HEK293 (cell line): Measurements from ENCODE around the gene TSPYL4.

Source experiments
- CTCF ChIA-PET: fragments of 350-600 bp; formaldehyde crosslinking; extraction: SDS; loops from one replicate; lab custom pipeline; 2021; ENCODE audit warnings: antibody characterized with exemption; lab: Yijun Ruan, JAX
- POLR2A ChIA-PET: fragments of 300-600 bp; formaldehyde crosslinking; extraction: SDS; loops from one replicate; lab custom pipeline; 2020; ENCODE audit warnings: antibody characterized with exemption, inconsistent platforms; lab: Yijun Ruan, JAX
- H3K27ac ChIP-seq: fragments of 200-500 bp; sonication (Bioruptor generic); 2 replicates; pipeline ENCODE4 v1.5.1; 2014; ENCODE audit warnings: low read depth, low read length, control low read depth, inconsistent platforms; ENCODE audit errors: extremely low read depth
- H3K36me3 ChIP-seq, 2 experiments: fragments of 200-500 bp in 1 of 2; sonication (Bioruptor generic) in 1 of 2; 1 replicate in 1 of 2; 2 replicates in 1 of 2; pipeline ENCODE4 v1.5.1; 2014 to 2017; ENCODE audit warnings: inconsistent platforms in 2 of 2, low read length in 2 of 2; ENCODE audit not compliant: control insufficient read depth in 2 of 2, insufficient read depth in 1 of 2
- H3K4me1 ChIP-seq: fragments of 200-500 bp; sonication (Bioruptor generic); 2 replicates; pipeline ENCODE4 v1.5.1; 2014; ENCODE audit warnings: mild to moderate bottlenecking, low read length, inconsistent platforms; ENCODE audit not compliant: control insufficient read depth, insufficient read depth
- H3K4me3 ChIP-seq: 2 replicates; pipeline ENCODE4 v1.5.1; 2011; ENCODE audit warnings: low read depth, mild to moderate bottlenecking, control low read depth, low read length, moderate library complexity
- H3K9me3 ChIP-seq: fragments of 200-500 bp; sonication (Bioruptor generic); 2 replicates; pipeline ENCODE4 v1.5.1; 2014; ENCODE audit warnings: low read depth, low read length, inconsistent platforms; ENCODE audit not compliant: control insufficient read depth, insufficient read depth
- GLIS2 ChIP-seq: fragments of 450-650 bp; formaldehyde crosslinking; IDR thresholded peaks from 2 replicates; pipeline ENCODE4 v1.5.1; 2016; ENCODE audit warnings: missing biosample characterization, missing genetic modification characterization
- REPIN1 ChIP-seq: fragments of 450-650 bp; formaldehyde crosslinking; IDR thresholded peaks from 2 replicates; pipeline ENCODE4 v1.5.1; 2017; ENCODE audit warnings: missing biosample characterization, missing genetic modification characterization, low read depth
- SETDB1 ChIP-seq: IDR thresholded peaks from one replicate; pipeline ENCODE4 v1.6.1; 2017; ENCODE audit warnings: mild to moderate bottlenecking, low read length, moderate library complexity, mixed read lengths; ENCODE audit not compliant: insufficient read length
- ZEB2 ChIP-seq: fragments of 450-650 bp; formaldehyde crosslinking; IDR thresholded peaks from 2 replicates; pipeline ENCODE4 v1.5.1; 2016; ENCODE audit warnings: missing biosample characterization, missing genetic modification characterization
- ZFP37 ChIP-seq: fragments of 450-650 bp; formaldehyde crosslinking; IDR thresholded peaks from 2 replicates; pipeline ENCODE4 v1.5.1; 2016; ENCODE audit warnings: missing biosample characterization, missing genetic modification characterization
- ZNF239 ChIP-seq: fragments of 450-650 bp; formaldehyde crosslinking; IDR thresholded peaks from 2 replicates; pipeline ENCODE4 v1.5.1; 2016; ENCODE audit warnings: missing biosample characterization, missing genetic modification characterization
- ZNF280D ChIP-seq: fragments of 450-650 bp; formaldehyde crosslinking; IDR thresholded peaks from 2 replicates; pipeline ENCODE4 v1.5.1; 2016; ENCODE audit warnings: missing biosample characterization, missing genetic modification characterization
- ZNF324 ChIP-seq: fragments of 450-650 bp; formaldehyde crosslinking; IDR thresholded peaks from 2 replicates; pipeline ENCODE4 v1.5.1; 2016; ENCODE audit warnings: missing biosample characterization, missing genetic modification characterization
- ZNF510 ChIP-seq: fragments of 450-650 bp; formaldehyde crosslinking; IDR thresholded peaks from 2 replicates; pipeline ENCODE4 v1.5.1; 2018; ENCODE audit warnings: mild to moderate bottlenecking, missing genetic modification characterization, missing biosample characterization; ENCODE audit not compliant: insufficient replicate concordance
- ZNF513 ChIP-seq: fragments of 450-650 bp; IDR thresholded peaks from 2 replicates; pipeline ENCODE4 v1.5.1; 2018; ENCODE audit warnings: missing biosample characterization, missing genetic modification characterization
- ZNF555 ChIP-seq: fragments of 450-650 bp; formaldehyde crosslinking; conservative IDR thresholded peaks from 2 replicates; pipeline ENCODE4 v1.5.1; 2017; ENCODE audit warnings: missing biosample characterization, mild to moderate bottlenecking, missing genetic modification characterization, inconsistent platforms
- ZNF677 ChIP-seq: fragments of 450-650 bp; IDR thresholded peaks from 2 replicates; pipeline ENCODE4 v1.5.0; 2018; ENCODE audit warnings: missing biosample characterization, mild to moderate bottlenecking, missing genetic modification characterization, moderate library complexity
- ZSCAN16 ChIP-seq: fragments of 450-650 bp; formaldehyde crosslinking; IDR thresholded peaks from 2 replicates; pipeline ENCODE4 v1.5.1; 2016; ENCODE audit warnings: missing biosample characterization, missing genetic modification characterization
- ZSCAN23 ChIP-seq: fragments of 450-650 bp; formaldehyde crosslinking; IDR thresholded peaks from 2 replicates; pipeline ENCODE4 v1.5.1; 2016; ENCODE audit warnings: missing biosample characterization, missing genetic modification characterization

Gene TSPYL4

GRCh38 chr6:116298273-116298672, 44.4 kb upstream of the TSPYL4 start:
- ChIA-PET CTCF (interaction anchor here (0.6 to 2.0 kb wide), 3 partner anchors 10 to 869 kb away, joined by 3 to 12 read pairs (median 3); no protein-coding TSS in a partner anchor), POLR2A (no interaction called here)
- H3K4me3 ChIP-seq, result no peak overlapping the region
- TF ChIP-seq ZNF239, result no peak
- no peak for TF ChIP-seq GLIS2 (tag by site-specific recombination)
- TF ChIP-seq ZNF280D (tag by site-specific recombination), result 0 out of 2 replicates have a peak, but pooled peaks have one; percentile 24
- TF ChIP-seq ZSCAN16 (tag by site-specific recombination), result no peak
- TF ChIP-seq SETDB1, result peak; percentile 89
- TF ChIP-seq ZNF555 (tag by site-specific recombination), result no peak
- TF ChIP-seq ZFP37 (tag by site-specific recombination), result no peak
- TF ChIP-seq ZEB2 (tag by site-specific recombination), result no peak
- no peak for TF ChIP-seq ZNF677
- H3K36me3 ChIP-seq, result no peaks in the 10 kb centered on the region
- H3K27ac ChIP-seq, result no peak overlapping the region
- no peaks in the 10 kb centered on the region for H3K9me3 ChIP-seq
- no peaks in the 10 kb centered on the region for H3K4me1 ChIP-seq

- H3K27ac ChIP-seq, result no peak overlapping the region
- TF ChIP-seq ZSCAN23 (tag by site-specific recombination) (no peak), ZNF513 (tag by site-specific recombination) (no peak)
- no peak overlapping the region for H3K4me3 ChIP-seq
- no peaks in the 10 kb centered on the region for H3K36me3 ChIP-seq
- no peaks in the 10 kb centered on the region for H3K4me1 ChIP-seq
- no peaks in the 10 kb centered on the region for H3K9me3 ChIP-seq
- CTCF ChIA-PET, result interaction anchor here (0.6 to 2.3 kb wide), 6 partner anchors 24 to 268 kb away, joined by 3 to 15 read pairs (median 6); partner anchors contain the start of gene CALHM5
- POLR2A ChIA-PET, result no interaction called here
Measured at GRCh38 chr6:116292553-116292952, 38.7 kb upstream of the TSPYL4 start.

- Histone ChIP-seq H3K4me1 (no peaks in the 10 kb centered on the region), H3K9me3 (no peaks in the 10 kb centered on the region), H3K4me3 (no peak overlapping the region), H3K36me3 (no peaks in the 10 kb centered on the region), H3K27ac (no peak overlapping the region)
- TF ChIP-seq ZNF510 (tag by site-specific recombination) (no peak), REPIN1 (no peak), ZNF324 (tag by site-specific recombination) (no peak)
- ChIA-PET POLR2A (no interaction called here), CTCF (interaction anchor here (0.6 to 2.8 kb wide), 8 partner anchors 23 to 492 kb away, joined by 3 to 15 read pairs (median 6); partner anchors contain the start of gene CALHM5)
Measured at GRCh38 chr6:116291701-116292396, 38.0 kb upstream of the TSPYL4 start.
